Activated CD4-positive, CD25-positive, alpha-beta regulatory T cell treated with anti-CD3 and anti-CD28 coated beads, Interleukin-2, amount 50 U/mL, for 24 hours (primary cell): ENCODE data around the gene NEU1.
"Not testable (repeated sequence)": the region's sequence is repeated elsewhere in the genome, so short reads cannot be mapped to it uniquely, and the experiment has no call there.

Source experiments
- ATAC-seq, 2 donors: fragments of 150-1000 bp; cut with Tn5 transposase; one replicate each; pipeline ENCODE4 v1.10.0; 2021; ENCODE audit warnings: mild to moderate bottlenecking in 1 of 2, moderate library complexity in 1 of 2

NEU1 gene

GRCh38 chr6:31817133-31817928 is 45.3 kb downstream of the NEU1 start:
- ATAC-seq, result not testable (repeated sequence)

- peak; percentile 28 to 29 for ATAC-seq
Measured at GRCh38 chr6:31815025-31815838, 47.4 kb downstream of the NEU1 start, which contains the start of the genes HSPA1A and HSPA1L. HSPA1A (plus strand) TSS chr6:31815543; CDS start chr6:31815757, 214 bp downstream. HSPA1L (minus strand) TSS chr6:31815283; CDS start chr6:31811972, 3,311 bp downstream.

DNA sequence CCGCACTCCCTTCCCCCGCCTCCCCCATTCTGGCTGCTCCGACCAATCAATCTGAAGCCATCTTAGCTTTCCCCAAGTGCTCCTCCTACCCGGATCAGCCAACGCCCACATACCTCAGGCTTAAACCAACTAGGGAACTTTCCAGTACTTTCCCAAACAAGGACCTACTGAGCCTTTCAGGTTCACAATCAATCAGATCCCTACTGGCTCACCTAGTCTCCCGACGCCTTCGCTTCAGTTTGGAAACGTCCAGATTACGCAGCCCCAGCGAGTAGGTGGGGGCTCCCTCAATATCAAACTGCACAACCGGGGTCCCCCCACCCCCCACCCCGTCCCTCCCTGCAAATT is 48.0 kb downstream of the NEU1 start:
- ATAC-seq, result peak; percentile 41 to 46

DNA sequence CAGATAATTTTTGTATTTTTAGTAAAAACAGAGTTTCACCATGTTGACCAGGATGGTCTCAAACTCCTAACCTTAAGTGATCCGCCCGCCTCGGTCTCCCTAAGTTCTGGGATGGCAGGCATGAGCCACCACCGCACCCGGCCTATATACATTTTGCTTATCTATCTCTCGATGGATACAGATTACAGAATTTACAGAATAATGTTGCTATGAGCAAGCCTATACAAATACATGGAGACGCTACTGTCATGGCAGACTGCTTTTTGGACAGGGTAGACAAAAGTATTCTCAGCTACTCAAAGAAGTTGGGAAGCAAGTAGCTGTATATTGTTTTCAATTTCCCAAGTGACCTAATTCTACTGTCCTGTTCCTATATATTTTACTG is 49.2 kb downstream of the NEU1 start:
- ATAC-seq, result no peak

GRCh38 chr6:31811645-31812044 is 51.0 kb downstream of the NEU1 start:
- no peak for ATAC-seq

DNA sequence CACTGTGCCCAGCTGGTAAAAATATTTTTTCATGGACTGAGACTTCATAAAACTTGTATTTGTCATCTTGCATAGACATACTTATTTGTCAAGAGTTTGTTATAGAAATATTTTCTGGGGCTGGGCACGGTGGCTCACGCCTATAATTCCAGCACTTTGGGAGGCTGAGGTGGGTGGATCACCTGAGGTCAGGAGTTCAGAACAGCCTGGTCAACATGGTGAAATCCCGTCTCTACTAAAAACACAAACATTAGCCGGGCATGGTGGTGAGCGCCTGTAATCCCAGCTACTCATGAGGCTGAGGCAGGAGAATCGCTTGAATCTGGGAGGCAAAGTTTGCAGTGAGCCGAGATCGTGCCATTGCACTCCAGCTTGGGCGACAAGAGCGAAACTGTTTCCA is 54.0 kb downstream of the NEU1 start:
- not testable (repeated sequence) for ATAC-seq
